Calu3 (cell line): Measurements from ENCODE around the gene GFRA4. TPM values are rescaled to one million over a fixed set of nuclear protein-coding genes. Genes with fewer than 3 reads are reported as not detected.

Source experiments
- BruUV-seq: library from RNA; stranded (reverse); fragments of 400-500 nt; replicated peaks from 2 replicates; lab custom pipeline; 2021; lab: Mats Ljungman, UMichigan
- CTCF ChIA-PET: fragments of 300-600 bp; sonication (Branson Sonifier 250); formaldehyde crosslinking; loops from one replicate; lab custom pipeline; 2022; ENCODE audit warnings: antibody characterized with exemption; lab: Charles Lee
- DNase-seq: peaks from one replicate; pipeline ENCODE4 v3.0.0; 2022
- H3K27ac Mint-ChIP-seq: one replicate; pipeline ENCODE4 v1.8.0; 2022; ENCODE audit warnings: mixed read lengths; ENCODE audit not compliant: unreplicated experiment
- H3K27me3 Mint-ChIP-seq: one replicate; pipeline ENCODE4 v1.8.0; 2022; ENCODE audit warnings: mixed read lengths; ENCODE audit not compliant: unreplicated experiment
- H3K36me3 Mint-ChIP-seq: one replicate; pipeline ENCODE4 v1.8.0; 2022; ENCODE audit warnings: mild to moderate bottlenecking, moderate library complexity, mixed read lengths; ENCODE audit not compliant: insufficient read depth, unreplicated experiment
- H3K4me1 Mint-ChIP-seq: one replicate; pipeline ENCODE4 v1.8.0; 2022; ENCODE audit warnings: mild to moderate bottlenecking, low read depth, mixed read lengths; ENCODE audit not compliant: unreplicated experiment
- H3K4me3 Mint-ChIP-seq: one replicate; pipeline ENCODE4 v1.8.0; 2022; ENCODE audit warnings: mild to moderate bottlenecking, low read depth, moderate library complexity, mixed read lengths; ENCODE audit not compliant: unreplicated experiment
- H3K9me3 Mint-ChIP-seq: one replicate; pipeline ENCODE4 v1.8.0; 2022; ENCODE audit warnings: low read depth, mixed read lengths; ENCODE audit not compliant: unreplicated experiment
- intact Hi-C: fragments of 100-400 bp; cut with micrococcal nuclease; formaldehyde crosslinking; loops from one replicate; pipeline ENCODE4 v1.10.0; 2022; ENCODE audit not compliant: unreplicated experiment
- total RNA-seq: library from RNA; stranded (reverse); gene quantifications from 2 replicates; pipeline ENCODE4 v1.2.3, GENCODE V29; 2022
- TF ChIP-seq, protein P1 (sequence below): fragments of 200-600 bp; IDR thresholded peaks from one replicate; pipeline ENCODE4 v1.8.0; 2022; ENCODE audit warnings: antibody characterized with exemption; ENCODE audit not compliant: unreplicated experiment

GFRA4 gene
- total RNA-seq, 1 experiment from 2014 or later, result not detected

- Mint-ChIP-seq H3K36me3 (no peaks in the 10 kb centered on the region), H3K9me3 (no peaks in the 10 kb centered on the region), H3K27me3 (peaks cover 88% of the 10 kb centered on the region), H3K4me3 (no peak overlapping the region), H3K4me1 (no peaks in the 10 kb centered on the region), H3K27ac (no peak overlapping the region)
- intact Hi-C loops, result no loop called here
- CTCF ChIA-PET, result interaction anchor here (0.7 to 1.5 kb wide), 2 partner anchors 94 to 112 kb away, joined by 3 to 9 read pairs; no protein-coding TSS in a partner anchor
- TF ChIP-seq, protein P1, sequence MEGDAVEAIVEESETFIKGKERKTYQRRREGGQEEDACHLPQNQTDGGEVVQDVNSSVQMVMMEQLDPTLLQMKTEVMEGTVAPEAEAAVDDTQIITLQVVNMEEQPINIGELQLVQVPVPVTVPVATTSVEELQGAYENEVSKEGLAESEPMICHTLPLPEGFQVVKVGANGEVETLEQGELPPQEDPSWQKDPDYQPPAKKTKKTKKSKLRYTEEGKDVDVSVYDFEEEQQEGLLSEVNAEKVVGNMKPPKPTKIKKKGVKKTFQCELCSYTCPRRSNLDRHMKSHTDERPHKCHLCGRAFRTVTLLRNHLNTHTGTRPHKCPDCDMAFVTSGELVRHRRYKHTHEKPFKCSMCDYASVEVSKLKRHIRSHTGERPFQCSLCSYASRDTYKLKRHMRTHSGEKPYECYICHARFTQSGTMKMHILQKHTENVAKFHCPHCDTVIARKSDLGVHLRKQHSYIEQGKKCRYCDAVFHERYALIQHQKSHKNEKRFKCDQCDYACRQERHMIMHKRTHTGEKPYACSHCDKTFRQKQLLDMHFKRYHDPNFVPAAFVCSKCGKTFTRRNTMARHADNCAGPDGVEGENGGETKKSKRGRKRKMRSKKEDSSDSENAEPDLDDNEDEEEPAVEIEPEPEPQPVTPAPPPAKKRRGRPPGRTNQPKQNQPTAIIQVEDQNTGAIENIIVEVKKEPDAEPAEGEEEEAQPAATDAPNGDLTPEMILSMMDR, result no peak
- BruUV-seq, result no TSS peak
- no peak for DNase-seq
These were observed 12.0 kb upstream of the GFRA4 start for GRCh38 chr20:3674995-3675900.

- CTCF ChIA-PET, result interaction anchor here (0.6 kb wide), 1 partner anchor 19 kb away, joined by 4 read pairs; no protein-coding TSS in a partner anchor
- H3K4me3 Mint-ChIP-seq, result no peak overlapping the region
- TF ChIP-seq, protein P1, result no peak
- intact Hi-C loops, result no loop called here
- no peak for DNase-seq
- no peak overlapping the region for H3K27ac Mint-ChIP-seq
- H3K9me3 Mint-ChIP-seq, result no peaks in the 10 kb centered on the region
- BruUV-seq, result no TSS peak
- peaks cover 88% of the 10 kb centered on the region for H3K27me3 Mint-ChIP-seq
- H3K4me1 Mint-ChIP-seq, result no peaks in the 10 kb centered on the region
- no peaks in the 10 kb centered on the region for H3K36me3 Mint-ChIP-seq
These were observed 11.2 kb upstream of the GFRA4 start for GRCh38 chr20:3674447-3674846.

DNA sequence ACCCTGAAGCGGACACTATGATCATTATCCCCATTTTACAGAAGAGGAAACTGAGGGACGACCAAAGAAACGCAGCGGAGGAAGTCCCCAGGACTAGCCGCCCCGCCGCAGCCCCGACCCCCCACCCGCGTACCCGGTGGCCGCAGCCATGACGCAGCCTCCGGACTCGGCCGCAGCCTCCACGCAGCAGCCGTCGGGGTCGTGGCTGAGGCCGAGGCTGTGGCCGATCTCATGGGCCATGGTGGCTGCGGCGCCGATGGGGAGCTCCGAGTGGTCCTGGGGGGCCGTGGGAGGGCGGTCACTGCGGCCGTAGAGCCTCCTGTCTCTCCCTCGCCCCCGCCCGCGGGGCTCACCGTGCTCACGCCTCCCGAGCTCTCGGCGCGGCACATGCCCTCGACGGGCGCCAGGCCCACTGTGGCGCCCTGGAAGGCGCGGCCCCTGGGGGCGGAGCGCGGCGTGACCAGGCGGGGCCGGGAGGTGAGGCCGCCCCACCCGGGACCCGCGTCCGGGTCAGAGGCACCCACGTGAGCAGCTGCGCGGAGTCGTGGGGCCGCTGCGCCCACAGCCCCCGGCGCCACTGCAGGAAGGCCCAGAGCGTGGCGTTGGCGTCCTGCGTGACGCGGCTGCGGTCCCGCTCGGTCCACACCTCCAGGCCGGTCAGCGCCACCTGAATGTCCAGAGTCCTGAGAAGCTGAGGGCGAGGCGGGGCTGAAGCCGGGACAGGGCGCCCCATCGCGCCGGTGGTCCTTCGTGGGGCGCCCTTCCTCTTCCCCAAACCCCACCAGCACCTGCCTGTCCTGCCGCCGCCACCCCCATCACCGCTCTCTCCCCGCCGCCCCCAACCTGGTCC is 10.2 kb upstream of the GFRA4 start:
- no TSS peak for BruUV-seq
- Mint-ChIP-seq H3K4me3 (no peak overlapping the region), H3K9me3 (no peaks in the 10 kb centered on the region), H3K27me3 (peaks cover 86% of the 10 kb centered on the region), H3K4me1 (no peaks in the 10 kb centered on the region), H3K36me3 (no peaks in the 10 kb centered on the region), H3K27ac (no peak overlapping the region)
- TF ChIP-seq, protein P1, result no peak
- intact Hi-C loops, result no loop called here
- DNase-seq, result no peak
- CTCF ChIA-PET, result no interaction called here

DNA sequence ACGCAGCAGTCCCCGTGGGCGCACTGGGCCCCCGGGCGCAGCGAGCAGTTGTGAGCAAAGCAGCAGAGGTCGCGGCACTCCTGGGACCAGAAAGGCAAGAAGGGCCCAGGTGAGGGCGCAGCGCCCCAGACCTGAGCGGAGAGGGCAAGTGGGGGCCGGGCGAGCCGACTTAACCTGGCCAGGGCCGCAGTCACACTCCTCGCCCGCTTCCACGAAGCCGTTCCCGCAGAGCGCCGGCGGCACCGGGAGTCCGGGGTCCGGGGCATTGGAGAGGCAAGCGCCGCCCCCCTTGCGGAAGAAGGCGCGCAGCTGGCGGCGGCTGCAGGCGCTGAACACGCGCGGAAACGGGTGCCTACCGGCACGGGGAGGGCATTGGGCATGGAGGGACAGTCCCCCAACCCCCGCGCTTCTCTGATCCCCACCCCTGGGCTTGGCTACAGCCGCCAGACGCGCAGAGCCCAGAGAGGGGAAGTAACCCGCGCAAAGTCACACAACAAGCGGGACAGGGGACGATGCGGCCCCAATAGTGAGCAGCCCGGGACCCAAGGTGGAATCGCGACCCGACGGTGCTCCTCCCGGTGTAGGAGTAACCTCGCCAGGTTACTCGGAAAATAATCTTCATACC is 9.5 kb upstream of the GFRA4 start:
- intact Hi-C loops, result no loop called here
- BruUV-seq, result no TSS peak
- no peak overlapping the region for H3K27ac Mint-ChIP-seq
- H3K36me3 Mint-ChIP-seq, result no peaks in the 10 kb centered on the region
- H3K4me1 Mint-ChIP-seq, result no peaks in the 10 kb centered on the region
- CTCF ChIA-PET, result no interaction called here
- DNase-seq, result no peak
- no peaks in the 10 kb centered on the region for H3K9me3 Mint-ChIP-seq
- peaks cover 82% of the 10 kb centered on the region for H3K27me3 Mint-ChIP-seq
- no peak overlapping the region for H3K4me3 Mint-ChIP-seq
- TF ChIP-seq, protein P1, result no peak
